Activated CD4-positive, alpha-beta T cell treated with anti-CD3 and anti-CD28 coated beads for 4 hours (primary cell): ENCODE data around the gene TCFL5.
"Not testable (repeated sequence)": the region's sequence is repeated elsewhere in the genome, so short reads cannot be mapped to it uniquely, and the experiment has no call there.

ENCODE experiments used
- DNase-seq, 2 donors: peaks; one replicate each; pipeline ENCODE4 v3.0.0-alpha.2; 2020

TCFL5 gene

GRCh38 chr20:62852841-62853240, 8.8 kb downstream of the TCFL5 start:
- no peak for DNase-seq

GRCh38 chr20:62852196-62852595, 9.4 kb downstream of the TCFL5 start:
- no peak for DNase-seq

- no peak for DNase-seq
Observed at GRCh38 chr20:62850333-62850974, 11.2 kb downstream of the TCFL5 start.

- DNase-seq, result no peak
Observed at GRCh38 chr20:62849431-62849830, 12.2 kb downstream of the TCFL5 start.

GRCh38 chr20:62848917-62849316, 12.7 kb downstream of the TCFL5 start:
- not testable (repeated sequence) for DNase-seq

GRCh38 chr20:62846166-62846890, 15.3 kb downstream of the TCFL5 start:
- no peak for DNase-seq

- no peak for DNase-seq
Observed at GRCh38 chr20:62845416-62846160, 16.0 kb downstream of the TCFL5 start.

GRCh38 chr20:62844182-62844581, 17.4 kb downstream of the TCFL5 start:
- DNase-seq, result no peak

GRCh38 chr20:62843656-62844055, 18.0 kb downstream of the TCFL5 start:
- no peak for DNase-seq

GRCh38 chr20:62841705-62842212, 19.9 kb downstream of the TCFL5 start:
- no peak for DNase-seq

GRCh38 chr20:62840244-62841197, 21.1 kb downstream of the TCFL5 start:
- no peak for DNase-seq

GRCh38 chr20:62839816-62840215, 21.8 kb downstream of the TCFL5 start:
- no peak for DNase-seq

- no peak for DNase-seq
Observed at GRCh38 chr20:62839261-62839660, 22.4 kb downstream of the TCFL5 start.

GRCh38 chr20:62838128-62838891, 23.3 kb downstream of the TCFL5 start:
- DNase-seq, result no peak

- DNase-seq, result no peak
Observed at GRCh38 chr20:62837790-62838127, 23.9 kb downstream of the TCFL5 start.

GRCh38 chr20:62836967-62837490, 24.6 kb downstream of the TCFL5 start:
- no peak for DNase-seq

GRCh38 chr20:62835931-62836861, 25.4 kb downstream of the TCFL5 start:
- no peak for DNase-seq

GRCh38 chr20:62834967-62835730, 26.5 kb downstream of the TCFL5 start:
- DNase-seq, result no peak

GRCh38 chr20:62832951-62833391, 28.7 kb downstream of the TCFL5 start:
- no peak for DNase-seq
